Fibroblast of the aortic adventitia (primary cell): ENCODE data around the gene PCDHA2. TPM values are rescaled to one million over a fixed set of nuclear protein-coding genes. Genes with fewer than 3 reads are reported as not detected.
"Not testable (repeated sequence)": the region's sequence is repeated elsewhere in the genome, so short reads cannot be mapped to it uniquely, and the experiment has no call there.

Experiments
- DNase-seq: peaks from one replicate; pipeline ENCODE4 v3.0.0-alpha.2; 2010; ENCODE audit warnings: low read depth
- H3K4me3 ChIP-seq: 2 replicates; pipeline ENCODE4 v1.5.1; 2011; ENCODE audit warnings: low read depth, mild to moderate bottlenecking, control low read depth, low read length, moderate library complexity
- total RNA-seq: library from RNA; depleted of rRNA; stranded (reverse); fragments of >200 nt; gene quantifications from 2 replicates; pipeline ENCODE4 v1.2.3, GENCODE V29; 2012; ENCODE audit warnings: low replicate concordance
- TF ChIP-seq, protein P1 (sequence below): IDR thresholded peaks from 2 replicates; pipeline ENCODE4 v1.5.1; 2011; ENCODE audit warnings: mild to moderate bottlenecking, low read length, control low read depth, inconsistent platforms; ENCODE audit not compliant: insufficient read depth

PCDHA2 gene
- total RNA-seq, 1 donor, result 0.09 TPM

DNA sequence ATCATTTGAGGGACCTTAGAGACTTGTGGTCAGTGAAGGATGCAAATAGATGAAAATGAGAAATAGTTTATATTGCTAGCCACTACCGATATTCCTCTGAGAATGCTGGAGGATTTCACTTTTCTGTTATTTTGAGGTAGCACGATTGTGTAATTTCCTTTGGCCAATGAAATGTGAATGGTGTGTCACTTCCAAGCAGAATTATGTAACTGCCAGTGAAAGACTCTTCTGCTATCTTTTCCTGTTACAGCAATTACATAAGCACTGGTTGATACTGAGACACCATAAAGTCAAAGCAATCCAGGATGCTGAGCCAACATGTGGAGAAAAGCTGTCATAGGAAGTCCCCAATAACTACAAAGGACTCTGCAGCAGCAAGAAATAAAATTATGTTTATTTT lies 3.6 kb upstream of the PCDHA2 start:
- no peak for DNase-seq
- TF ChIP-seq, protein P1, sequence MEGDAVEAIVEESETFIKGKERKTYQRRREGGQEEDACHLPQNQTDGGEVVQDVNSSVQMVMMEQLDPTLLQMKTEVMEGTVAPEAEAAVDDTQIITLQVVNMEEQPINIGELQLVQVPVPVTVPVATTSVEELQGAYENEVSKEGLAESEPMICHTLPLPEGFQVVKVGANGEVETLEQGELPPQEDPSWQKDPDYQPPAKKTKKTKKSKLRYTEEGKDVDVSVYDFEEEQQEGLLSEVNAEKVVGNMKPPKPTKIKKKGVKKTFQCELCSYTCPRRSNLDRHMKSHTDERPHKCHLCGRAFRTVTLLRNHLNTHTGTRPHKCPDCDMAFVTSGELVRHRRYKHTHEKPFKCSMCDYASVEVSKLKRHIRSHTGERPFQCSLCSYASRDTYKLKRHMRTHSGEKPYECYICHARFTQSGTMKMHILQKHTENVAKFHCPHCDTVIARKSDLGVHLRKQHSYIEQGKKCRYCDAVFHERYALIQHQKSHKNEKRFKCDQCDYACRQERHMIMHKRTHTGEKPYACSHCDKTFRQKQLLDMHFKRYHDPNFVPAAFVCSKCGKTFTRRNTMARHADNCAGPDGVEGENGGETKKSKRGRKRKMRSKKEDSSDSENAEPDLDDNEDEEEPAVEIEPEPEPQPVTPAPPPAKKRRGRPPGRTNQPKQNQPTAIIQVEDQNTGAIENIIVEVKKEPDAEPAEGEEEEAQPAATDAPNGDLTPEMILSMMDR, result no peak
- H3K4me3 ChIP-seq, result no peak overlapping the region

DNA sequence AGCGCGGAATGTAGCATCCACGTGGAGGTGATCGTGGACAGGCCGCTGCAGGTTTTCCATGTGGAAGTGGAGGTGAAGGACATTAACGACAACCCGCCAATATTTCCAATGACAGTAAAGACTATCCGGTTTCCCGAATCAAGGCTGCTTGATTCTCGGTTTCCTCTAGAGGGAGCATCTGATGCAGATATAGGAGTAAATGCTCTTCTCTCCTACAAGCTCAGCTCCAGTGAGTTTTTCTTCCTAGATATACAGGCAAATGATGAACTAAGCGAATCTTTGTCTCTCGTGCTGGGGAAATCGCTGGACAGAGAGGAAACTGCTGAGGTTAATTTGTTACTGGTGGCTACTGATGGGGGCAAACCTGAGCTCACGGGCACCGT lies 598 bp downstream of the PCDHA2 start:
- H3K4me3 ChIP-seq, result no peak overlapping the region
- TF ChIP-seq, protein P1, result no peak
- no peak for DNase-seq

DNA sequence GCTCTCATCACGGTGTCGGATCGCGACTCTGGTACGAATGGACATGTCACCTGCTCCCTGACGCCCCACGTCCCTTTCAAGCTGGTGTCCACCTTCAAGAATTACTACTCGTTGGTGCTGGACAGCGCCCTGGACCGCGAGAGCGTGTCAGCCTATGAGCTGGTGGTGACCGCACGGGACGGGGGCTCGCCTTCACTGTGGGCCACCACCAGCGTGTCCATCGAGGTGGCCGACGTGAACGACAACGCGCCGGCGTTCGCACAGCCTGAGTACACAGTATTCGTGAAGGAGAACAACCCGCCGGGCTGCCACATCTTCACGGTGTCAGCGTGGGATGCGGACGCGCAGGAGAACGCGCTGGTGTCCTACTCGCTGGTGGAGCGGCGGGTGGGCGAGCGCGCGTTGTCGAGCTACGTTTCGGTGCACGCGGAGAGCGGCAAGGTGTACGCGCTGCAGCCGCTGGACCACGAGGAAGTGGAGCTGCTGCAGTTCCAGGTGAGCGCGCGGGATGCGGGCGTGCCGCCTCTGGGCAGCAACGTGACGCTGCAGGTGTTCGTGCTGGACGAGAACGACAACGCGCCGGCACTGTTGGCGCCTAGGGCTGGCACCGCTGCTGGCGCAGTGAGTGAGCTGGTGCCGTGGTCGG lies 1.5 kb downstream of the PCDHA2 start:
- DNase-seq, result not testable (repeated sequence)

DNA sequence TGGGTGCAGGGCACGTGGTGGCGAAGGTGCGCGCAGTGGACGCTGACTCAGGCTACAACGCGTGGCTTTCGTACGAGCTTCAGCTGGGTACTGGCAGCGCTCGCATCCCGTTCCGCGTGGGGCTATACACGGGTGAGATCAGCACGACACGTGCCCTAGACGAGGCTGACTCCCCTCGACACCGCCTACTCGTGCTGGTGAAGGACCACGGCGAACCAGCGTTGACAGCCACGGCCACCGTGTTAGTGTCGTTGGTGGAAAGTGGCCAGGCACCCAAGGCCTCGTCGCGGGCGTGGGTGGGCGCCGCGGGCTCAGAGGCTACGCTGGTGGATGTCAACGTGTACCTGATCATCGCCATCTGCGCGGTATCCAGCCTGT lies 2.1 kb downstream of the PCDHA2 start:
- no peak for DNase-seq
- H3K4me3 ChIP-seq, result no peak overlapping the region
- TF ChIP-seq, protein P1, result no peak

More for the DNA sequence above, 1.5 kb downstream of the PCDHA2 start:
- H3K4me3 ChIP-seq, result not testable (repeated sequence)

DNA sequence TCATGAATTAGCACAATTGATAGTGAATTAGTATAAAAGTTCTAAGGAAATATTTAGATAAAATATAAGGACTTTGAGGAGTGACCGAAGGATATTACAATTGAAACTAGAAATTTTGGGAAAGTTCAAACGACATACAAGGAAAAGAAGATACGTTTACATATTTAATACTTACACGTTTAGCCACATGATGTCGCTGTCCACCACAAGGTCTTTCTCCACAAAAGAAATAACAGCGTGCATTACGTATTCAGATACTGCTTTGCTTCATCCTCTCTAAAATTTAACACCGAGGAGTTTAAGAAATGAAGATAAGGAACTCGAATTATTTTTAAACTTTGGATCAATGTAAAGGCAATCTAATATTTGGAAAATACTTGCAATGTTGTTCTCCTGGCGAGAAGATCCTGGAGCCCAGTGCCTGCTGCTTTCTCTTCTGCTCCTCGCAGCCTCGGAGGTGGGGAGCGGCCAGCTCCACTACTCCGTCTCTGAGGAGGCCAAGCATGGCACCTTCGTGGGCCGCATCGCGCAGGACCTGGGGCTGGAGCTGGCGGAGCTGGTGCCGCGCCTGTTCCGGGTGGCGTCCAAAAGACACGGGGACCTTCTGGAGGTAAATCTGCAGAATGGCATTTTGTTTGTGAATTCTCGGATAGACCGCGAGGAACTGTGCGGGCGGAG lies 6.3 kb downstream of the PCDHA2 start, which contains the start of gene PCDHA3:
Gene PCDHA3 (plus strand): TSS at position 242 of the 678 bp plus-strand sequence.
- H3K4me3 ChIP-seq, result peak within 1 kb of the TSS; percentile 38
- TF ChIP-seq, protein P1, result peak; percentile 20
- DNase-seq, result peak; percentile 36

DNA sequence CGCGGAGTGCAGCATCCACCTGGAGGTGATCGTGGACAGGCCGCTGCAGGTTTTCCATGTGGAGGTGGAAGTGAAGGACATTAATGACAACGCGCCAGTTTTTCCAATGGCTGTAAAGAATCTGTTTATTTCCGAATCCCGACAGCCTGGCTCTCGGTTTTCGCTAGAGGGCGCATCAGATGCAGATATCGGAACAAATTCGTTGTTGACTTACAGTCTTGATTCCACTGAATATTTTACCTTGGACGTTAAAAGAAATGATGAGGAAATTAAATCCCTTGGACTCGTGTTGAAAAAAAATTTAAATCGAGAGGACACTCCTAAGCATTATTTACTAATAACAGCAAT lies 6.8 kb downstream of the PCDHA2 start:
- no peak overlapping the region for H3K4me3 ChIP-seq
- TF ChIP-seq, protein P1, result peak; percentile 25
- DNase-seq, result no peak

DNA sequence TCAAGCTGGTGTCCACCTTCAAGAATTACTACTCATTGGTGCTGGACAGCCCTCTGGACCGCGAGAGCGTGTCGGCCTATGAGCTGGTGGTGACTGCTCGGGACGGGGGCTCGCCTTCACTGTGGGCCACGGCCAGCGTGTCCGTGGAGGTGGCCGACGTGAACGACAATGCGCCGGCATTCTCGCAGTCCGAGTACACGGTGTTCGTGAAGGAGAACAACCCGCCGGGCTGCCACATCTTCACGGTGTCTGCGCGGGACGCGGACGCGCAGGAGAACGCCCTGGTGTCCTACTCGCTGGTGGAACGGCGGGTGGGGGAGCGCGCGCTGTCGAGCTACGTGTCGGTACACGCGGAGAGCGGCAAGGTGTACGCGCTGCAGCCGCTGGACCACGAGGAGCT lies 7.7 kb downstream of the PCDHA2 start:
- not testable (repeated sequence) for DNase-seq, H3K4me3 ChIP-seq

DNA sequence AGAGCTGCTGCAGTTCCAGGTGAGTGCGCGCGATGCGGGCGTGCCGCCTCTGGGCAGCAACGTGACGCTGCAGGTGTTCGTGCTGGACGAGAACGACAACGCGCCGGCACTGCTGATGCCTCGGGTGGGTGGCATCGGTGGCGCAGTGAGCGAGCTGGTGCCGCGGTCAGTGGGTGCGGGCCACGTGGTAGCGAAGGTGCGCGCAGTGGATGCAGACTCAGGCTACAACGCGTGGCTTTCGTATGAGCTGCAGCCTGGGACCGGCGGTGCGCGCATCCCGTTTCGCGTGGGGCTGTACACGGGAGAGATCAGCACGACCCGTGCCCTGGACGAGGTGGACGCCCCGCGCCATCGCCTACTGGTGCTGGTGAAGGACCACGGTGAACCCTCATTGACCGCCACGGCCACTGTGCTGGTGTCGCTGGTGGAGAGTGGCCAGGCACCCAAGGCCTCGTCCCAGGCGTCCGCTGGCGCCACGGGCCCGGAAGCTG lies 8.2 kb downstream of the PCDHA2 start:
- TF ChIP-seq, protein P1, result no peak
- no peak for DNase-seq
- H3K4me3 ChIP-seq, result no peak overlapping the region
